Measurements from ENCODE around the gene HPSE2.

- no peak for TF ChIP-seq EZH2 (IDR thresholded peaks at IDR 0.05; ENCODE audit: borderline replicate concordance, low read depth, low read length, severe bottlenecking)
- no peak for TF ChIP-seq CTCF (IDR thresholded peaks at IDR 0.05; ENCODE audit: borderline replicate concordance, extremely low read depth, low read length, poor library complexity, severe bottlenecking)
Measured at GRCh38 chr10:98910048-98910447, 325.6 kb downstream of the HPSE2 start.

Data from DND-41 (cell line).